ENCODE measurements around the gene DENND6B. TPM values are rescaled to one million over a fixed set of nuclear protein-coding genes. Genes with fewer than 3 reads are reported as not detected.
A peak's percentile ranks its signal among the peaks of the same experiment; 100 is the strongest.
"Not testable (repeated sequence)": the region's sequence is repeated elsewhere in the genome, so short reads cannot be mapped to it uniquely, and the experiment has no call there.

Gene DENND6B
- total RNA-seq, 1 donor from 2014 or later: 1.2 TPM

GRCh38 chr22:50326225-50326955, 422 bp downstream of the DENND6B start:
- H3K36me3 ChIP-seq: no peaks in the 10 kb centered on the region
- DNase-seq: no peak
- intact Hi-C loops (cut with micrococcal nuclease): loop anchor here (5.0 kb wide), 1 partner anchor 54 kb away; the partner anchor contains the start of gene MAPK11
- H3K27ac ChIP-seq (replicated peaks): peak overlapping the region; percentile 96
- H3K27me3 ChIP-seq (ENCODE audit: low read depth): no peaks in the 10 kb centered on the region
- H3K4me3 ChIP-seq: peak overlapping the region; percentile 93
- no peak for TF ChIP-seq CTCF (IDR thresholded peaks at IDR 0.05; ENCODE audit: borderline replicate concordance)
- peaks cover 19% of the 10 kb centered on the region for H3K4me1 ChIP-seq
- H3K9me3 ChIP-seq (replicated peaks): no peaks in the 10 kb centered on the region

GRCh38 chr22:50325444-50326224, 1.2 kb downstream of the DENND6B start:
- Histone ChIP-seq H3K36me3 (no peaks in the 10 kb centered on the region), H3K27me3 (ENCODE audit: low read depth) (no peaks in the 10 kb centered on the region), H3K4me1 (peaks cover 19% of the 10 kb centered on the region), H3K4me3 (peak overlapping the region; percentile 93), H3K9me3 (replicated peaks) (no peaks in the 10 kb centered on the region), H3K27ac (replicated peaks) (no peak overlapping the region)
- intact Hi-C loops (cut with micrococcal nuclease): loop anchor here (5.0 kb wide), 1 partner anchor 53 kb away; the partner anchor contains the start of gene MAPK11
- DNase-seq: no peak
- TF ChIP-seq CTCF (IDR thresholded peaks at IDR 0.05; ENCODE audit: borderline replicate concordance): no peak

GRCh38 chr22:50323900-50324299, 2.9 kb downstream of the DENND6B start:
- Histone ChIP-seq H3K4me1 (peaks cover 19% of the 10 kb centered on the region), H3K9me3 (replicated peaks) (no peaks in the 10 kb centered on the region), H3K36me3 (no peaks in the 10 kb centered on the region), H3K27ac (replicated peaks) (no peak overlapping the region), H3K27me3 (ENCODE audit: low read depth) (no peaks in the 10 kb centered on the region), H3K4me3 (no peak overlapping the region)
- intact Hi-C loops (cut with micrococcal nuclease): no loop called here
- no peak for TF ChIP-seq CTCF (IDR thresholded peaks at IDR 0.05; ENCODE audit: borderline replicate concordance)
- DNase-seq: no peak

- H3K27ac ChIP-seq (replicated peaks); DNase-seq; H3K36me3 ChIP-seq; H3K27me3 ChIP-seq (ENCODE audit: low read depth); H3K4me3 ChIP-seq; intact Hi-C loops (cut with micrococcal nuclease); H3K9me3 ChIP-seq (replicated peaks): not testable (repeated sequence)
- H3K4me1 ChIP-seq: peaks cover 14% of the 10 kb centered on the region
Observed at GRCh38 chr22:50322382-50323104, 4.3 kb downstream of the DENND6B start.

- no peak for TF ChIP-seq CTCF (IDR thresholded peaks at IDR 0.05; ENCODE audit: borderline replicate concordance)
- no peaks in the 10 kb centered on the region for H3K9me3 ChIP-seq (replicated peaks)
- DNase-seq: no peak
- no peak overlapping the region for H3K27ac ChIP-seq (replicated peaks)
- intact Hi-C loops (cut with micrococcal nuclease): no loop called here
- H3K4me3 ChIP-seq: no peak overlapping the region
- no peaks in the 10 kb centered on the region for H3K27me3 ChIP-seq (ENCODE audit: low read depth)
- no peaks in the 10 kb centered on the region for H3K4me1 ChIP-seq
- H3K36me3 ChIP-seq: no peaks in the 10 kb centered on the region
Observed at GRCh38 chr22:50320671-50321325, 6.0 kb downstream of the DENND6B start.

All from left ventricle myocardium inferior (tissue), 1 donor.